H9 (cell line): ENCODE measurements around the gene C8G. TPM values are rescaled to one million over a fixed set of nuclear protein-coding genes. Genes with fewer than 3 reads are reported as not detected.

Experiments used
- DNase-seq: peaks from one replicate; pipeline ENCODE4 v3.0.0-alpha.2; 2017
- H2AFZ ChIP-seq: one replicate; pipeline ENCODE4 v1.6.1; 2013; ENCODE audit warnings: mild to moderate bottlenecking, low read length, control low read depth, moderate library complexity
- H2AK5ac ChIP-seq: 2 replicates; pipeline ENCODE4 v1.6.1; 2013; ENCODE audit warnings: low read length, control low read depth, mixed read lengths; ENCODE audit not compliant: insufficient read length
- H2BK120ac ChIP-seq: one replicate; pipeline ENCODE4 v1.6.1; 2013; ENCODE audit warnings: low read depth, mild to moderate bottlenecking, low read length, control low read depth, inconsistent platforms; ENCODE audit not compliant: poor library complexity, severe bottlenecking
- H2BK12ac ChIP-seq: 2 replicates; pipeline ENCODE4 v1.6.1; 2013; ENCODE audit warnings: low read length, control low read depth, mixed read lengths, low read depth; ENCODE audit not compliant: insufficient read length
- H2BK15ac ChIP-seq: 2 replicates; pipeline ENCODE4 v1.6.1; 2013; ENCODE audit warnings: low read depth, low read length, control low read depth
- H2BK20ac ChIP-seq: one replicate; pipeline ENCODE4 v1.6.1; 2013; ENCODE audit warnings: low read depth, mild to moderate bottlenecking, low read length, control low read depth, inconsistent platforms; ENCODE audit not compliant: poor library complexity, severe bottlenecking
- H2BK5ac ChIP-seq: 2 replicates; pipeline ENCODE4 v1.6.1; 2013; ENCODE audit warnings: low read length, control low read depth, mixed read lengths; ENCODE audit not compliant: insufficient read length
- H3K14ac ChIP-seq: 2 replicates; pipeline ENCODE4 v1.6.1; 2013; ENCODE audit warnings: low read length, control low read depth; ENCODE audit not compliant: insufficient read depth
- H3K18ac ChIP-seq: 2 replicates; pipeline ENCODE4 v1.6.1; 2013; ENCODE audit warnings: low read depth, mild to moderate bottlenecking, mixed read lengths, low read length, control low read depth; ENCODE audit not compliant: insufficient read length
- H3K23ac ChIP-seq: 2 replicates; pipeline ENCODE4 v1.6.1; 2013; ENCODE audit warnings: low read length, control low read depth, mixed read lengths, low read depth; ENCODE audit not compliant: insufficient read length
- H3K23me2 ChIP-seq: 2 replicates; pipeline ENCODE4 v1.6.1; 2013; ENCODE audit warnings: low read depth, mild to moderate bottlenecking, mixed read lengths, low read length, control low read depth; ENCODE audit not compliant: insufficient read length, poor library complexity, severe bottlenecking
- H3K27ac ChIP-seq: 2 replicates; pipeline ENCODE4 v1.5.1; 2013; ENCODE audit warnings: low read length, control low read depth, mixed read lengths, low read depth; ENCODE audit not compliant: insufficient read length
- H3K27me3 ChIP-seq: 2 replicates; pipeline ENCODE4 v1.6.1; 2013; ENCODE audit warnings: low read length, control low read depth, inconsistent platforms; ENCODE audit not compliant: insufficient read depth
- H3K4ac ChIP-seq: 2 replicates; pipeline ENCODE4 v1.6.1; 2013; ENCODE audit warnings: low read depth, mild to moderate bottlenecking, control low read depth, inconsistent platforms, low read length, moderate library complexity
- H3K4me1 ChIP-seq: 2 replicates; pipeline ENCODE4 v1.6.1; 2013; ENCODE audit warnings: low read length, control low read depth, inconsistent platforms; ENCODE audit not compliant: insufficient read depth
- H3K4me2 ChIP-seq: 2 replicates; pipeline ENCODE4 v1.6.1; 2013; ENCODE audit warnings: low read length, control low read depth, mixed read lengths; ENCODE audit not compliant: insufficient read length, insufficient read depth
- H3K56ac ChIP-seq: 2 replicates; pipeline ENCODE4 v1.6.1; 2013; ENCODE audit warnings: low read depth, mild to moderate bottlenecking, mixed read lengths, low read length, control low read depth; ENCODE audit not compliant: insufficient read length
- H3K79me1 ChIP-seq: 2 replicates; pipeline ENCODE4 v1.6.1; 2013; ENCODE audit warnings: low read depth, mild to moderate bottlenecking, moderate library complexity, low read length, control low read depth, inconsistent platforms; ENCODE audit not compliant: insufficient read depth, poor library complexity, severe bottlenecking
- H3K79me2 ChIP-seq: 2 replicates; pipeline ENCODE4 v1.6.1; 2013; ENCODE audit warnings: low read length, control low read depth, inconsistent platforms; ENCODE audit not compliant: insufficient read depth
- H3K9ac ChIP-seq: 2 replicates; pipeline ENCODE4 v1.6.1; 2013; ENCODE audit warnings: low read length, control low read depth, mixed read lengths; ENCODE audit not compliant: insufficient read length; ENCODE audit errors: extremely low read depth
- H3K9me3 ChIP-seq: one replicate; pipeline ENCODE4 v1.6.1; 2013; ENCODE audit warnings: low read depth, low read length, inconsistent platforms; ENCODE audit not compliant: control insufficient read depth
- H3T11ph ChIP-seq: one replicate; pipeline ENCODE4 v1.6.1; 2013; ENCODE audit warnings: mild to moderate bottlenecking, low read length, control low read depth, inconsistent platforms
- H4K20me1 ChIP-seq: one replicate; pipeline ENCODE4 v1.6.1; 2013; ENCODE audit not compliant: control insufficient read depth, insufficient read length, insufficient read depth
- H4K5ac ChIP-seq: 2 replicates; pipeline ENCODE4 v1.6.1; 2013; ENCODE audit warnings: low read depth, mild to moderate bottlenecking, mixed read lengths, low read length, control low read depth; ENCODE audit not compliant: insufficient read length
- H4K8ac ChIP-seq: replicated peaks from 2 replicates; pipeline ENCODE4 v1.6.1; 2013; ENCODE audit warnings: low read length, control low read depth, mixed read lengths, low read depth; ENCODE audit not compliant: insufficient read length
- H4K91ac ChIP-seq: 2 replicates; pipeline ENCODE4 v1.6.1; 2013; ENCODE audit warnings: low read depth, mild to moderate bottlenecking, moderate library complexity, mixed read lengths, low read length, control low read depth; ENCODE audit not compliant: insufficient read length
- H3K27ac Mint-ChIP-seq, 3 experiments: 2 replicates in 2 of 3; 3 replicates in 1 of 3; pipeline ENCODE4 v1.8.0; 2020 to 2021; ENCODE audit warnings: mixed read lengths in 3 of 3, mild to moderate bottlenecking in 1 of 3, moderate library complexity in 1 of 3
- H3K27me3 Mint-ChIP-seq: 2 replicates; pipeline ENCODE4 v1.8.0; 2021; ENCODE audit warnings: low read depth, mild to moderate bottlenecking, moderate library complexity, mixed read lengths
- H3K36me3 Mint-ChIP-seq, 3 experiments: 2 replicates in 2 of 3; 3 replicates in 1 of 3; pipeline ENCODE4 v1.8.0; 2020 to 2021; ENCODE audit warnings: low read depth in 3 of 3, mixed read lengths in 3 of 3; ENCODE audit not compliant: insufficient read depth in 1 of 3
- H3K4me1 Mint-ChIP-seq, 2 experiments: 2 replicates each; pipeline ENCODE4 v1.8.0; 2020; ENCODE audit warnings: mixed read lengths in 2 of 2
- H3K4me3 Mint-ChIP-seq, 2 experiments: 2 replicates in 1 of 2; 3 replicates in 1 of 2; pipeline ENCODE4 v1.8.0; 2020 to 2021; ENCODE audit warnings: mild to moderate bottlenecking in 2 of 2, mixed read lengths in 2 of 2, moderate library complexity in 1 of 2
- H3K9me3 Mint-ChIP-seq, 2 experiments: 2 replicates in 1 of 2; 3 replicates in 1 of 2; pipeline ENCODE4 v1.8.0; 2020; ENCODE audit warnings: mild to moderate bottlenecking in 2 of 2, mixed read lengths in 2 of 2, moderate library complexity in 1 of 2
- CTCF ChIP-seq: fragments of 200-600 bp; sonication (generic); conservative IDR thresholded peaks from 3 replicates; pipeline ENCODE4 v1.8.0; 2021; ENCODE audit warnings: antibody characterized with exemption, mild to moderate bottlenecking
- WGBS: extraction: QIAGEN DNeasy Blood & Tissue Kit; methylation state at CpG from one replicate; pipeline ENCODE4 v1.1.7; 2013; ENCODE audit warnings: missing lambda C conversion rate, low lambda C conversion rate, mixed read lengths; ENCODE audit not compliant: insufficient read length; ENCODE audit errors: extremely low coverage; 5-methylcytosine and 5-hydroxymethylcytosine counted together
- total RNA-seq: library from RNA; stranded (reverse); gene quantifications from 2 replicates; pipeline ENCODE4 v1.2.1, GENCODE V29; 2021

The C8G gene
- total RNA-seq, 1 experiment from 2014 or later = 0.96 TPM

DNA sequence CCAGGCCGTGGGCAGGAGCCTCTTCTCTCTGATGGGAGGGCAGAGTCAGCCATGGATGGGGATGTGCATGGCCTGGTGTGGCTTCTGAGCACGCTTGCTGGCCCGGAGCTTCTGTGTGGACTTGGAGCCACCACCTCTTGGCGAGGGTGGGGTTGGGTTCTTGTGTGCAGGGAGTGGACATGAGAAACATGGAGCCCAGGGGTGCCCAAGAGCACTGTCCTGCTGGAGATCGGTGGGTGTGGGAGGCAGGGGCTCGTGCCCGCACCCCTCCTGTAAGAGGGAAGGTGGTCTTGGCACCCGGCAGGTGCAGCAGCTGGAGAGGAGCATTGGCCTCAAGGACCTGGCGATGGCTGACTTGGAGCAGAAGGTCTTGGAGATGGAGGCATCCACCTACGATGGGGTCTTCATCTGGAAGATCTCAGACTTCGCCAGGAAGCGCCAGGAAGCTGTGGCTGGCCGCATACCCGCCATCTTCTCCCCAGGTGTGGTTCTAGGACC is 24.3 kb upstream of the C8G start:
- Mint-ChIP-seq H3K36me3 (peaks cover 39 to 74% (median 68%) of the 10 kb centered on the region in 3 experiments; a peak in 6 of 7 replicates), H3K9me3 (no peaks in the 10 kb centered on the region)
- no peak overlapping the region for H3K56ac ChIP-seq

More for the DNA sequence above, 24.3 kb upstream of the C8G start:
- Histone ChIP-seq H2BK20ac (no peak overlapping the region), H3K23me2 (no peaks in the 10 kb centered on the region), H4K5ac (no peak overlapping the region), H4K20me1 (no peaks in the 10 kb centered on the region), H4K91ac (no peak overlapping the region), H3K18ac (no peak overlapping the region), H3T11ph (no peak overlapping the region), H2AK5ac (no peak overlapping the region), H3K4me1 (no peaks in the 10 kb centered on the region), H3K27me3 (no peaks in the 10 kb centered on the region), H2BK120ac (no peak overlapping the region), H2AFZ (no peak overlapping the region), H3K4ac (no peak overlapping the region), H3K9ac (no peak overlapping the region), H3K9me3 (no peaks in the 10 kb centered on the region), H2BK5ac (no peak overlapping the region), H4K8ac (no peak overlapping the region), H2BK12ac (no peak overlapping the region), H3K27ac (no peak overlapping the region), H3K4me2 (no peak overlapping the region), H3K79me2 (no peaks in the 10 kb centered on the region), H3K14ac (no peak overlapping the region), H2BK15ac (no peak overlapping the region), H3K79me1 (no peaks in the 10 kb centered on the region), H3K23ac (no peak overlapping the region)
- no peak overlapping the region for H3K27ac Mint-ChIP-seq
- no CpG with 5 or more reads among the region's 14 CpGs for WGBS
- no peaks in the 10 kb centered on the region for H3K4me1 Mint-ChIP-seq
- H3K27me3 Mint-ChIP-seq = no peaks in the 10 kb centered on the region
- no peak for TF ChIP-seq CTCF
- DNase-seq = peak; percentile 17
- no peak overlapping the region; a peak in 1 of 5 replicates for H3K4me3 Mint-ChIP-seq
